SIG-M5 (cell line): ENCODE measurements around the gene PSMD13.
"Not testable (repeated sequence)": the region's sequence is repeated elsewhere in the genome, so short reads cannot be mapped to it uniquely, and the experiment has no call there.

Source experiments
- DNase-seq: peaks from one replicate; lab custom pipeline; 2025; lab: John Stamatoyannopoulos, UW

Gene PSMD13

DNA sequence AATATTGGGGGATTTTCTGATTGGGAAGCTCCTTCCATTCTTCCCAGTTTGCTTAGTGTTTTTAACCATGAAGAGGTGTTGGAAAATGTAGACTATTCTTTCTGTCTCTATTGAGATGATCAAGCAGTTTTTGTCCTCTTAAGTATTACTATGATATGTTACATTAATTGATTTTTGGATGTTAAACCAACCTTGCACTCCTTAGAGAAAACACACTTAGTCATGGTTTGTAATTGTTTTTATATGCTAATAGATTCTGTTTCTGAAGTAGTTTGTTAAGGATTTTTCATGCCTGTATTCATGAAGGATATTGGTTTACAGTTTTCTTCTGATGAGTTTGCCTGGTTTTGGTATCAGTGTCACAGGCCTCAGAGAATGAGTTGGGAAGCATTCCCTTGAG, 39.4 kb downstream of the PSMD13 start:
- no peak for DNase-seq

DNA sequence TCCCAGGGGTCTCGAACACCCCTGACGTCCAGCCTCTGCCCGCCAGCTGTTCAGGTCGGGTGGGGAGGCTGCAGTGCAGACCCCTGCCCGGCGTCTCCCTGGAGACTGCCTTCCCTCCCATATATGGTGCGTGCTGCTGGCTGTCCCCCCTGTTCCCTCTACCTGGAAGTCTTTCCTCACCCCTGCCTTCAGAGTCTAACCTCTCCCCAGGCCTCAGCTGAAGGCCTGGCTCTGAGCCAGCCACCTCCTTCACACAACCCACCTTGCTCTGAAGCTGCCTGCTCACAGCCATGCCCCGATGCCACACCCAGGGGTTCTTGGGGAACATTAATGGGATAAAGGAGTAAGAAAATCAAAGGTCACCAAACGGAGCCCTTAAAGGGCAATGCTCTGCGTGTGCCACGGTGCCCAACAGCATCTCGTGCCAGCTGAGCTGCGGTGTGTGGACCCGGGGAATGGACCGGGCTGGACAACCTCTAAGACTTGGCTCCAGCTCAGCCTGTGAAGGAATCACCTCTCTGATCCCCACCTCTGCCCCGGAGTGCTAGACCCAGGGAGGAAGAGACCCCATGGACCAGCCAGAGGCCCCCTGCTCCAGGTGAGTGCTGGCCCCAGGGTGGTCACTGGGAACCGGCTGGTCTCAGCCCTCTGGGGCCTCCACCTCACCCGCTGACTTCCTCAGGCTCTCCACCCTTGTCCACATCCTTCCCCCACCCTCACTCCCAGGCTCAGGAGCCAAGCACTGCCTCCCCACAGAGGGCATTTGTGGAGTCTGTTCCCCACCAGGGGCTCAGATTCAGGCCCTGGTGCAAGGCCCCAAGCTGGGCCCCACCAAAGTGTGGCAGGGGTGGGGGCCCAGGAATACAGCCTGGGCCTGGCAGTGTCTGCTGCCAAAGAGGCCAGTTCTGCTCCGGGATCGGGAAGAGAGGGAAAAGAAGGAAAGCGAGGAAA, 41.5 kb downstream of the PSMD13 start, which contains the start of gene NLRP6:
Gene NLRP6 (plus strand): TSS at position 407 of the 951 bp plus-strand sequence. CDS start 163 bp downstream, at position 570.
- no peak for DNase-seq

DNA sequence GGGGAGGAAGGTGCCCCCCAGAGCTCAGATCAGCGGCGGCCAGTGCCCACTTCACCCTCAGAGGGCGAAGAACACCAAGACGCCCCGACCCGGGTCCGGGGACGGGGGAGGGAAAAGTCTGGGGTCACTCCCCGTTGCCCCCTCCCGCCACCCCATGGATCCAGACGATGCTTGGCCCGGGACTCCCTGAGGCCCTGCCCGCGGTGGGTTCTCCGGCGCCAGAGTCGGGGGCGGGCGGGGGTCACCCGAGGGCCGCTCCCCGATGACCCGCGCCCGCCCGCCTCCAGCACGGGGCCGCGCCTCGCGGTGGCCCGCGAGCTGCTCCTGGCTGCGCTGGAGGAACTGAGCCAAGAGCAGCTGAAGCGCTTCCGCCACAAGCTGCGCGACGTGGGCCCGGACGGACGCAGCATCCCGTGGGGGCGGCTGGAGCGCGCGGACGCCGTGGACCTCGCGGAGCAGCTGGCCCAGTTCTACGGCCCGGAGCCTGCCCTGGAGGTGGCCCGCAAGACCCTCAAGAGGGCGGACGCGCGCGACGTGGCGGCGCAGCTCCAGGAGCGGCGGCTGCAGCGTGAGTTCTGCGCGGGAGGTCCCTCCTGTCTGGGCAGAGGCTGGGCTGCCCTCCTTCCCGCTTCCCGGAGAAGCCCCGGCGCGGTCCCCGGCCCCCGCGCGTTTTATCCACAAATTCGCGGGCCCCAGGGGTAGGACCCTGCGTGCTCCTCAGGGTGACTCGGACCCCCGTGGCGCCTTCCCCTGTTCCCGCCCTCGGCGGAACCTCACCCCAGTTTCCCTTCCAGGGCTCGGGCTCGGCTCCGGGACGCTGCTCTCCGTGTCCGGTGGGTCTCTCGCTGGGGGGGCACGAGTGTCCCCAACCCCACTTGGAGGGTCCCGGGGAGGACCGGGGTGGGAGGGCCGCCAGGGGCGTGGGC, 42.5 kb downstream of the PSMD13 start:
- no peak for DNase-seq

DNA sequence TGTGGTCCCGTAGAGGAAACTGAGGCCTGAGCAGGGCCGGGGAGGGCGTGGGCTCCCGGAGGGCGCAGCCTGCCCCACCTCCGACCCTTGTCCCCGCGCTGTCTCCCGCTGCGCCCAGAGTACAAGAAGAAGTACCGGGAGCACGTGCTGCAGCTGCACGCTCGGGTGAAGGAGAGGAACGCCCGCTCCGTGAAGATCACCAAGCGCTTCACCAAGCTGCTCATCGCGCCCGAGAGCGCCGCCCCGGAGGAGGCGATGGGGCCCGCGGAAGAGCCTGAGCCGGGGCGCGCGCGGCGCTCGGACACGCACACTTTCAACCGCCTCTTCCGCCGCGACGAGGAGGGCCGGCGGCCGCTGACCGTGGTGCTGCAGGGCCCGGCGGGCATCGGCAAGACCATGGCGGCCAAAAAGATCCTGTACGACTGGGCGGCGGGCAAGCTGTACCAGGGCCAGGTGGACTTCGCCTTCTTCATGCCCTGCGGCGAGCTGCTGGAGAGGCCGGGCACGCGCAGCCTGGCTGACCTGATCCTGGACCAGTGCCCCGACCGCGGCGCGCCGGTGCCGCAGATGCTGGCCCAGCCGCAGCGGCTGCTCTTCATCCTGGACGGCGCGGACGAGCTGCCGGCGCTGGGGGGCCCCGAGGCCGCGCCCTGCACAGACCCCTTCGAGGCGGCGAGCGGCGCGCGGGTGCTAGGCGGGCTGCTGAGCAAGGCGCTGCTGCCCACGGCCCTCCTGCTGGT, 43.4 kb downstream of the PSMD13 start:
- DNase-seq: no peak

DNA sequence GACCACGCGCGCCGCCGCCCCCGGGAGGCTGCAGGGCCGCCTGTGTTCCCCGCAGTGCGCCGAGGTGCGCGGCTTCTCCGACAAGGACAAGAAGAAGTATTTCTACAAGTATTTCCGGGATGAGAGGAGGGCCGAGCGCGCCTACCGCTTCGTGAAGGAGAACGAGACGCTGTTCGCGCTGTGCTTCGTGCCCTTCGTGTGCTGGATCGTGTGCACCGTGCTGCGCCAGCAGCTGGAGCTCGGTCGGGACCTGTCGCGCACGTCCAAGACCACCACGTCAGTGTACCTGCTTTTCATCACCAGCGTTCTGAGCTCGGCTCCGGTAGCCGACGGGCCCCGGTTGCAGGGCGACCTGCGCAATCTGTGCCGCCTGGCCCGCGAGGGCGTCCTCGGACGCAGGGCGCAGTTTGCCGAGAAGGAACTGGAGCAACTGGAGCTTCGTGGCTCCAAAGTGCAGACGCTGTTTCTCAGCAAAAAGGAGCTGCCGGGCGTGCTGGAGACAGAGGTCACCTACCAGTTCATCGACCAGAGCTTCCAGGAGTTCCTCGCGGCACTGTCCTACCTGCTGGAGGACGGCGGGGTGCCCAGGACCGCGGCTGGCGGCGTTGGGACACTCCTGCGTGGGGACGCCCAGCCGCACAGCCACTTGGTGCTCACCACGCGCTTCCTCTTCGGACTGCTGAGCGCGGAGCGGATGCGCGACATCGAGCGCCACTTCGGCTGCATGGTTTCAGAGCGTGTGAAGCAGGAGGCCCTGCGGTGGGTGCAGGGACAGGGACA, 44.1 kb downstream of the PSMD13 start:
- no peak for DNase-seq

DNA sequence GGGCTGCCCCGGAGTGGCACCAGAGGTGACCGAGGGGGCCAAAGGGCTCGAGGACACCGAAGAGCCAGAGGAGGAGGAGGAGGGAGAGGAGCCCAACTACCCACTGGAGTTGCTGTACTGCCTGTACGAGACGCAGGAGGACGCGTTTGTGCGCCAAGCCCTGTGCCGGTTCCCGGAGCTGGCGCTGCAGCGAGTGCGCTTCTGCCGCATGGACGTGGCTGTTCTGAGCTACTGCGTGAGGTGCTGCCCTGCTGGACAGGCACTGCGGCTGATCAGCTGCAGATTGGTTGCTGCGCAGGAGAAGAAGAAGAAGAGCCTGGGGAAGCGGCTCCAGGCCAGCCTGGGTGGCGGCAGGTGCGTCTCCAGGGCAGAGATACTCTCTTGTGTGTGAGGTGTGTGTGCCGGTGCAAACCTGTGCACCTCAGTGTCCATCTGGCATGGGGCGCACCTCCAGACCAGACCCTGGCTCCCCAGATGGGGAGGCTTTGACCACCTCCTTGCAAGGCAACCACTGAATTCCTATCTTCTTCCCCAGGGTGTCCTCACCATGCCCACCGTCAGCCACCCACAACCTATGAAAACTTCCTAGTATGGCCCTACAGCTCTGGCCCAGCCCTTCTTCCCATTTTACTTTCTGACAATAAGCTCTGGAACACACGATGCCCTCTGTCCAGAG, 44.8 kb downstream of the PSMD13 start:
- DNase-seq: no peak

DNA sequence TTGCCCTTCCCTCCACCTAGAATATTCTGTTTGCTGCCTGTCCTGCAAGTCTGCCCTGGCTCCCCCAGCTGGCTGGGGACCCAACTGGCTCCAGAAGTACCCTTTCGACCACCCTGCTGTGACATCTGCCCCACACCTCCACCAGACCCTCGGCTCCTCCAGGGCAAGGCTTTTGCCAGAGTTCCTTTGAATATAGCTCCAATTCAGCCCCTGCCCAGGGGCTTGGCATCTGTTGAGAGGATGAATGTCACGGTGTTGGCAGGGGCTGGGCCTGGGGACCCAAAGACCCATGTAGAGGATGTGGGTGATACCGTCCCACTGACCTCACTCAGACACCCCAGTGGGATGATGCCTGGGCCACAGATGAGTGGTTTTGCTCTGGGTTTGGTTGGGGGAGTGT, 45.4 kb downstream of the PSMD13 start:
- no peak for DNase-seq

DNA sequence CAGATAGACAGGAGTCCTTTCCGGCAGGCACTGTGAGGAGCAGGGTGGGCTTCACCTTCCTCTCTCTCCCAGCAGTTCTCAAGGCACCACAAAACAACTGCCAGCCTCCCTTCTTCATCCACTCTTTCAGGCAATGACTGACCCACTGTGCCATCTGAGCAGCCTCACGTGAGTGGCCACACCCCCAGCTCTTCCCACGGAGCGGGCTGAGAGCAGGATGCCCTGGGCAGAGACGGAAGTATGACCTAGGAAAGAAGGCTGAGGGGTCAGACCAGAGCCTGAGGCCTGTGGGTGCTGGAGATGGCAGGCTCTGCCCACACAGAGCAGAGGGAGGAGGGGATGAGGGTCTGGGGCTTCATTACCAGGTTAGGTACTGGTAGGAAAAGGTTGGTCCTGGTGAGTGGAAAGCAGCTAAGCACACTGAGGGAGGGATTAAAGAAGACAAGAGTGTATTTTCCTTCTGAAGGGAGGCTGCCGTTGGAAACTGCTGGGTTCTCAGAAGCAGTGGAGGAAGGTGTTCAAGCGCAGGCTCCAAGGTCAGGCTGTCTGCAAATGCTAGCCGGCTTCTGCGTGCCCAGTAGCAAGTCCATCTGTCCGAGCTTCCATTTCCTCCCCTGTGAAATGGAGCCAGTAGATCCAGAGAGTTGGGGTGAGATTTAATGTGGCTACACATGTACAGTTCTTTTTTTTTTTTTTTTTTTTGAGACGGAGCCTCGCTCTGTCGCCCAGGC, 46.0 kb downstream of the PSMD13 start:
- no peak for DNase-seq

DNA sequence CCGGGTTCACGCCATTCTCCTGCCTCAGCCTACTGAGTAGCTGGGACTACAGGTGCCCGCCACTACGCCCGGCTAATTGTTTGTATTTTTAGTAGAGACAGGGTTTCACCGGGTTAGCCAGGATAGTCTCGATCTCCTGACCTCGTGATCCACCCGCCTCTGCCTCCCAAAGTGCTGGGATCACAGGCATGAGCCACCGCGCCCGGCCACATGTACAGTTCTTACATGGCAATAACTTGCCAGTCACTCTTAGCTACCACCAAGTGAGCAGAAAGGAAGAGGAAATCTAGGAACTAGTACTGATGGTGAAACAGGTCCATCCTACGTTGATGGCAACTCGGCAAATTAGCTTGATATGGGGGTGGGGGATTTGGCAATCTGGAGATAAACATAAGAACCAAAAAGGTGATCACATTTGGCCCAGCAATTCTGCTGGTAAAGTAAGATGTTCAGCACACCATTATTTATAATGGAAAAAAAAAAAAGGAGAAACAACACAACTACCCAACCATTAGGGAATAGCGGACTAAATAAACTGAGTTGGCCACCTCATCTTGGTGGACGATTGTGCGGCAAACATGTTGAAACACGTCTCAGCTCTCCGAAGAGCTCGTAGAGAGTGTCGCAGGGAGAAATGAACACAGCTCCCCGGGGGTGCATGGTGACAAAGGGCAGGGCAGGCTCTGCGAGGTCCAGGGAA, 46.8 kb downstream of the PSMD13 start:
- no peak for DNase-seq

DNA sequence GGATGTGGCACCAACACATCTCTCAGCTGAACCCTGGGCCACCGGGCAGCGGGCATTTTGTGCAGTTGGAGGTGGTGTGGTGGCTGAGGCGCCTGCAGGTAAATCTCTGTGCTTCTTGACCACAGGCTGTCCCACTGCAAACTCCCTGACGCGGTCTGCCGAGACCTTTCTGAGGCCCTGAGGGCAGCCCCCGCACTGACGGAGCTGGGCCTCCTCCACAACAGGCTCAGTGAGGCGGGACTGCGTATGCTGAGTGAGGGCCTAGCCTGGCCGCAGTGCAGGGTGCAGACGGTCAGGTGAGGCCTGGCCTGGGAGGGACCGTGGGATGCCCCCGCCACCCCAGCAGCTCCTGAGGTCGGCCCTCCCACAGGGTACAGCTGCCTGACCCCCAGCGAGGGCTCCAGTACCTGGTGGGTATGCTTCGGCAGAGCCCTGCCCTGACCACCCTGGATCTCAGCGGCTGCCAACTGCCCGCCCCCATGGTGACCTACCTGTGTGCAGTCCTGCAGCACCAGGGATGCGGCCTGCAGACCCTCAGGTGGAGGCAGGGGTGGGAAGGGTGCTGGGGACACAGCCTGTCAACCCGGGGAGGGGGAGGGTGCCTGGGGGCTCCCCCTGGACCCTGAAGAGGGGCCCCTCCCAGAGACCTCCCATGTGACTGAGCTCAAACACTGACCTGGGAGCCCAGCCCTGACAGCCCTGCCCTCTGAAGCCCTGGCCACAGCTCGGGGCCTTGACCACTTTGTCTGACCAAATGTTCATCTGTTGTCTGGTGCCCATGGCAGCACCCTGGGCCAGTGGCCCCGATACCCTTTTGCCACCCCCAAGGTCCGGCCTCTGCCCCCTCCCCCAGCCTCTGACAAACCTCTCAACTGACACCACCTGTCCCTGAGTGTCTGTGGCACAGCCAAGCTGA, 47.6 kb downstream of the PSMD13 start:
- DNase-seq: no peak

DNA sequence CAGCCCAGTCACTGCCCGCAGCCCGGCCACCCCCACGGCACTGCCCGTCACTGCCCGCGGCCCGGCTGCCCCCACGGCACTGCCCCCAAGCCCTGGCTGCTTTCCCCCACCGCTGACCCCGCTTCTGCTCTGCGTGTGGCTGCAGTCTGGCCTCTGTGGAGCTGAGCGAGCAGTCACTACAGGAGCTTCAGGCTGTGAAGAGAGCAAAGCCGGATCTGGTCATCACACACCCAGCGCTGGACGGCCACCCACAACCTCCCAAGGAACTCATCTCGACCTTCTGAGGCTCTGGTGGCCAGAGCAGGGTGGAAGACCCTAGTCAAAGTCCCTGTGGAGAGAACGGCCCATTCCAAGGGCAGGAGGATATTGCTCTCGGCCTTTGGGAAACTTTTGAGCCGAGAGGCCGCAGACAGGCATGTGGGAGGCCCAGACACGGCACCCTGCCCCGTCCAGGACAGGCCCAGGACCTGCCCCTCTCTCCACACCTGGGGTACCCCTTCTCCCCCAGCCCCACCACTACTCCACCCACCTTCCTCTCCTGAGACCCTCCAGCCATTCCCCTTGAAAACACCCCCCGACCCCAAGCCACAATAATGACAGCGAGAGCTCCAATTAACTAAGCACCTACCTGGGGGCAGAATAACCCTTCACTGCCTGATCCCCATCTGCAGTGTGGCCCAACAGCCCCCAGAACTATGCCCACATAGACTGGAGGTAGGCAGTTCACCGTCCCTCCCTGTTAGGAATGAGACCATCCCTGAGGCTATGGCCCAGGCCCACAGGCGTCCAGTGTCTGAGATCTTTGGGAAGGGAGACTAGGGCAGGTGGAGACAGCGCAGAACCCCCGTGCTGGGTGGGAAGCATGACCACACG, 48.5 kb downstream of the PSMD13 start:
- no peak for DNase-seq

DNA sequence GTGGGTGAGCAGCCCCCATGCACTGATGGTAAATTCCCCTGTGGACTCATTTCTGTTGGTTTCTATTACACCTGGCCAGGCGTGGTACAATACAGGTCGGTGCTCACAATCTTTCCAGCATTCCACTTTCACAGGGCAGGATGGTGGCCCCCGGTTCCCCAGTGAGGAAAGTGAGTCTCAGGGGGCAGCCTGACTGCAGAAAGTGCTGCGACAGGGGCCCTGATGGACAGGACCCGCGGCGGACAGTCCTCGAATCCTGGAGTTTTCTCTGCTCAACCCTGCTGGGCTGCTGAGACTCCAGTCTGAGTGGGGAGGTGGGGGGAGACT, 49.1 kb downstream of the PSMD13 start:
- no peak for DNase-seq

DNA sequence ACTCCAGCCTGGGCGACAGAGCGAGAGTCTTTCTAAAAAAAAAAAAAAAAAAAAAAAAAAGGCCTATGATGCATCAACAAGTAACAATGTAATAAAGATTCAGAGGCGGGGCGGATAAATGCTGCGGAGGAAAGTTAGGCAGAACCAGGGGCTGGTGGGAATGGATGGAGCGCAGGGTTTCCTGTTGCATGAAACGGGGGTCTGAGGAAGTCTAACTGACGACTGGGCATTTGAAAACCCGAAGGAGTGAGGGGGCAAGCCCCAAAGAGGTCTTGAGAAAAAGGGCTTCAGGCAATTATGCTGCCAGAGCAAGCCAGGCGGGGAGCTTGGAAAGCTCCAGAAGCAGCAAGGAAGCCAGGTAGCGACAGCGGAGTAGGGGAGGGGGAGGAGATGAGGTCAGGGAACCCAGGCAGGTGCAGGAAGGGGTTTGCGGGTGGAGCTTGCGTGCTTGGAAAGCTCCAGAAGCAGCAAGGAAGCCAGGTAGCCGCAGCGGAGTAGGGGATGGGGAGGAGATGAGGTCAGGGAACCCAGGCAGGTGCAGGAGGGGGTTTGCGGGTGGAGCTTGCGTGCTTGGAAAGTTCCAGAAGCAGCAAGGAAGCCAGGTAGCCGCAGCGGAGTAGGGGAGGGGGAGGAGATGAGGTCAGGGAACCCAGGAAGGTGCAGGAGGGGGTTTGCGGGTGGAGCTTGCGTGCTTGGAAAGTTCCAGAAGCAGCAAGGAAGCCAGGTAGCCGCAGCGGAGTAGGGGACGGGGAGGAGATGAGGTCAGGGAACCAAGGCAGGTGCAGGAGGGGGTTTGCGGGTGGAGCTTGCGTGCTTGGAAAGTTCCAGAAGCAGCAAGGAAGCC, 50.4 kb downstream of the PSMD13 start:
- DNase-seq: not testable (repeated sequence)

DNA sequence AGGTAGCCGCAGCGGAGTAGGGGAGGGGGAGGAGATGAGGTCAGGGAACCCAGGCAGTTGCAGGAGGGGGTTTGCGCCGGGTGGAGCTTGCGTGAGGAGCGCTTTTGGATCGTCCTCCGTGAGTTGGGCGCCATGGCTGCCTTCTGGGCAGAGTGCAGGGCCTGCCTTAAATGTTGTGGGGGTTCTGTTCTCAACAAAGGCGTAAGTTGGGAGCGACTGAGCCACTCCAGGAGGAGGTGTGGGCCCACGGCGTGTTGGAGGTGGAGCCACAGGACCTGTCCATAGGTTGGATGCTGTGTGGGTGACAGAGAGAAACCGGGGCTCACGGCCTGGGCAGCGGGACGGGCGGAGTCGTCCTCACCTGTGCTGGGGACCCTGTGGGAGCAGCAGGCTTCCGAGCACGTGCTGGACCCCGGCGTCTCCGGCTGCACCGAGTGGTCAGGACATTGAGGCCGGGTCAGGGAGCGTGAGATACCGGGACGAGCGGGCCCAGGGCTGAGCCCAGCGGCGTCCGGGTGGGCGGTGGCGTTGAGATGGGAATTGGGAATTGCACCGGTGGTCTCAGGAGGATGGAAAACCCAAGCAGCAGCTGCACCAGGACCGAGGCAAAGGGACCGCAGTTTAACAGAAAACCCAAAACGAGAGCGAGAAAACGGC, 51.2 kb downstream of the PSMD13 start:
- DNase-seq: no peak

DNA sequence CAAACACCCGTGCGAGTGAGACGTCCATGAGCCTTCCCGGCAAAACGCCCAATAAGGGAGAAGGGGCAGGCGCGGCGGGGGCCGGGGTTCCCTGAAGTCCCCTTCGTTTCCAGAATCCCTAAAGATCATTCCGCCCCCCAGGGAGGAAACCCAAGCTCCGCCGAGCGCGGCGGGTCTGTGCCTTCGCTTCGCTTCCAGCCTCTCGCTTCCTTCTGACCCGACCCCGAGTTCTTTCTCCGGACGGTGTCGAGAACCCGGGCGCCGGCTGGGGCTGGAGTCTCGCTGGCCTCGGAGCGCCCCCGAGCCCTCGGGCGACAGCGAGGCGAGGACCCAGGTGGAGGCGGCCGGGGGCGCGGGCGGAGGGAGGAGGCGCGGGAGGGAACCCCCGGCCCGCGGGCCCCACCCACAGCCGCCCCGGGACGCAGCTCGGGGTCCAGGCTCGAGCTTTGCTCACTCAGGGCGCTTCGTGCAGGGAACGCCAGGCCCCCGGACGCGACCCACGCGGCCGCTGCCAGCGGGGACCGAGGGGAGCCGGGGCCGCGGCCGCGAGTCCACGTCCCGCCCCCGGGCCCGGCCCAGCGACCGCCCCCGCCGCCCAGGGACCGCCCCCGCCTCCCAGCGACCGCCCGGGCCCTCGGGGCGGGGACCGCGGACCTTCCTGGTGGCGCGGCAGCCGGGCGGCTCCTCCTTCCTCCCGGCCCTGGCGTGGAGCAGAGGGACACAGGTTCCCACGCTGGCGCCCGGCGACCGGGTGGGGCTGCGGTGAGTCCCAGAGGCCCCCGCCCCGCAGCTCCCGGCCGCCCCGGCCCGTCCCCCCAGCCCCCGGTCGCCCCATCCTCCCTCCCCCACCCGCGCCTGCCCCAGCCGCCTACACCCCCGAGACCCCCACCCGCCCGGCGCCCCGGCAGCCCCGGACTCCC, 52.0 kb downstream of the PSMD13 start, which contains the start of gene PGGHG:
Gene PGGHG (plus strand): TSS at position 649 of the 920 bp plus-strand sequence. CDS start 691 bp downstream, outside the sequence.
- DNase-seq: no peak
